Measurements from ENCODE around the gene PIGBOS1. TPM values are rescaled to one million over a fixed set of nuclear protein-coding genes. Genes with fewer than 3 reads are reported as not detected.

Gene PIGBOS1
- total RNA-seq, 1 donor from 2014 or later = 12.4 TPM

DNA sequence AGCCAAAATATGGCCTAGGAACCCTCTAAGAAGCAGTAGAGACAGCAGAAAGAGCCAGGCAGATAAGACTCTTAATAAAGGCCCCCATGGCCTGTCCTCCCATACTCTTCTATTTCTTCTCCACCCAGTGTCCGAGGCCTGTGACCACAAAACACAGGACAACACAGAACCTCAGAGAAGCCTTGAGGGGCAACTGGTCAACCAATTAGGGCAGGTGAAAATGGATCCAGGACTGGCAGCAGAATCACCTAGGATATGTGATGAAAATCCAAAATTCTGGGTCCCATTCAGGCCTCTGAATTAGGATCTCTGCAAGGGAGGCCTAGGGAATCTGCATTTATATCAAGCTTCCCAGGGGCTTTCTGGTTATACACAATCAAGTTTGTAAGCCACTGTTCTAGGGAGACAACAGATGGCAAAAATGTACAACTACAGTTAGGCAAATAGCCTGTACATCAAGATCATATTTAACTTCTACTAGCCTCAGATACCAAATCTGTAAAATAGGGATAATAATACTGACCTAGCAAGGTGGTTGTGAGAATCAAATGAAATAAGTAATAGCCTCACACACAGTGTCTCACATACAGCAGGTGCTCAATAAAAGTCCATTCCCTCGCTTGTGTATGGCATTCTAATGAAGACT, 39.7 kb downstream of the PIGBOS1 start:
- Histone ChIP-seq H3K9me3 (no peaks in the 10 kb centered on the region), H3K27me3 (no peaks in the 10 kb centered on the region), H3K4me3 (no peak overlapping the region), H3K27ac (no peak overlapping the region), H3K36me3 (no peaks in the 10 kb centered on the region), H3K4me1 (peaks cover 38% of the 10 kb centered on the region)
- intact Hi-C loops (cut with DNase I) = no loop called here
- ATAC-seq = no peak
- DNase-seq = no peak
- TF ChIP-seq, protein P1, sequence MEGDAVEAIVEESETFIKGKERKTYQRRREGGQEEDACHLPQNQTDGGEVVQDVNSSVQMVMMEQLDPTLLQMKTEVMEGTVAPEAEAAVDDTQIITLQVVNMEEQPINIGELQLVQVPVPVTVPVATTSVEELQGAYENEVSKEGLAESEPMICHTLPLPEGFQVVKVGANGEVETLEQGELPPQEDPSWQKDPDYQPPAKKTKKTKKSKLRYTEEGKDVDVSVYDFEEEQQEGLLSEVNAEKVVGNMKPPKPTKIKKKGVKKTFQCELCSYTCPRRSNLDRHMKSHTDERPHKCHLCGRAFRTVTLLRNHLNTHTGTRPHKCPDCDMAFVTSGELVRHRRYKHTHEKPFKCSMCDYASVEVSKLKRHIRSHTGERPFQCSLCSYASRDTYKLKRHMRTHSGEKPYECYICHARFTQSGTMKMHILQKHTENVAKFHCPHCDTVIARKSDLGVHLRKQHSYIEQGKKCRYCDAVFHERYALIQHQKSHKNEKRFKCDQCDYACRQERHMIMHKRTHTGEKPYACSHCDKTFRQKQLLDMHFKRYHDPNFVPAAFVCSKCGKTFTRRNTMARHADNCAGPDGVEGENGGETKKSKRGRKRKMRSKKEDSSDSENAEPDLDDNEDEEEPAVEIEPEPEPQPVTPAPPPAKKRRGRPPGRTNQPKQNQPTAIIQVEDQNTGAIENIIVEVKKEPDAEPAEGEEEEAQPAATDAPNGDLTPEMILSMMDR (IDR thresholded peaks at IDR 0.05) = no peak

DNA sequence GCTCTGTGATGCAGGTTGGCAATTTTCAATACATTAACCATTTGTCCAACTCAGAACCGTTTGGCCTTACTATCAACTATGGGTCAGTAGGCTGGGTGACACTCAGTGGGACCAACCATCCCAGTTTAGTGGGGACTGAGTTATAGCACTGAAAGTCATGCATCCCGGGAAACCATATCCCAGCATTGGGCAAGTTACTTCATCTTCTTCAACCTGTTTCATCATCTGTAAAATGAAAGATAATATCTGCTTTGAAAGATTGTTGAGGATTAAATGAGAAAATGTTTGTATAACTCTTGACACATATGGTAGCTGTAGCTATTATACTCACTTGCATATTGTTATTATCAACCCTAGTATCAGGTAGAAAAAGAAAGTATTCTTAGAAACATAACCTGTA, 41.2 kb downstream of the PIGBOS1 start:
- TF ChIP-seq, protein P1 (IDR thresholded peaks at IDR 0.05) = no peak
- Histone ChIP-seq H3K9me3 (no peaks in the 10 kb centered on the region), H3K36me3 (no peaks in the 10 kb centered on the region), H3K27ac (peak overlapping the region; percentile 21), H3K27me3 (no peaks in the 10 kb centered on the region), H3K4me1 (peaks cover 23% of the 10 kb centered on the region), H3K4me3 (no peak overlapping the region)
- intact Hi-C loops (cut with DNase I) = no loop called here
- ATAC-seq (no peak), DNase-seq (no peak)

DNA sequence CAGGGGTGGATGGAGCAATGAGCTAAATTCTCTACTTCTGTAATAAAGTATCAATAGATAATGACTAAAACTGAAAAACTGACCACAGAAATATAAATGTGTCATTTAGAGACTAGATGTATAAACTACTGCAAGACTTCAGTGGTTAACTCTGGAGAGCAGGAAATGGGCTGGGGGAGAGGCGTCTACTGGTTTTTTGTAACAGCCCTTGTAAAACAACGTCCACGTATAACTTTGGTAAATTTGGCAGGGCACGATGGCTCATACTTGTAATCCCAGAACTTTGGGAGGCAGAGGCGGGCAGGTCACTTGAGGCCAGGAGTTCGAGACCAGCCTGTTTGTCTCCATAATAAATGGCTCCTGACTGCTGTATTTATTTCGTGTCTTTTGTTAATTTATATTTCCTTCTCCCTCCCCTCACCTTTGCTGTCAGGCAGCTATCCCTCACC, 41.8 kb downstream of the PIGBOS1 start:
- no peak overlapping the region for H3K4me3 ChIP-seq
- intact Hi-C loops (cut with DNase I) = no loop called here
- no peaks in the 10 kb centered on the region for H3K9me3 ChIP-seq
- H3K4me1 ChIP-seq = peaks cover 18% of the 10 kb centered on the region
- DNase-seq (no peak), ATAC-seq (peak; percentile 53)
- no peaks in the 10 kb centered on the region for H3K27me3 ChIP-seq
- TF ChIP-seq, protein P1 (IDR thresholded peaks at IDR 0.05) = no peak
- H3K36me3 ChIP-seq = no peaks in the 10 kb centered on the region
- peak overlapping the region; percentile 11 for H3K27ac ChIP-seq

DNA sequence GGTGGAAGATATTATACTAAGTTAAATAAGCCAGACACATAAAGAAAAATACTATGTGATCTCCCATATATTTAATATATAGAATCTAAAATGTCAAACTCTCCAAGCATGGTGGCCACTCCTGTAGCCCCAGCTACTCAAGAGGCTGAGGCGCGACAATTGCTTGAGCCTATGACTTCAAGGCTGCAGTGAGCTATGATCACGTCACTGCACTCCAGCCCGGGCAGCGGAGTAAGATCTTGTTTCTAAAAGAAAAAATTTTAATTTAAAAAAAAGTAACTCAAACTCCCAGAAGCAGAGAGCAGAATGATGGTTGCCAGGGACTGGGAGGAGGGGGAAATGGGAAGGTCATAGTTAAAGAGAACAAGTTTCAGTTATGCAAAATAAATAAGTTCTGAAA, 42.6 kb downstream of the PIGBOS1 start:
- Histone ChIP-seq H3K4me1 (peaks cover 11% of the 10 kb centered on the region), H3K36me3 (no peaks in the 10 kb centered on the region), H3K4me3 (no peak overlapping the region), H3K27me3 (no peaks in the 10 kb centered on the region), H3K27ac (no peak overlapping the region), H3K9me3 (no peaks in the 10 kb centered on the region)
- DNase-seq (no peak), ATAC-seq (no peak)
- TF ChIP-seq, protein P1 (IDR thresholded peaks at IDR 0.05) = no peak
- intact Hi-C loops (cut with DNase I) = no loop called here

DNA sequence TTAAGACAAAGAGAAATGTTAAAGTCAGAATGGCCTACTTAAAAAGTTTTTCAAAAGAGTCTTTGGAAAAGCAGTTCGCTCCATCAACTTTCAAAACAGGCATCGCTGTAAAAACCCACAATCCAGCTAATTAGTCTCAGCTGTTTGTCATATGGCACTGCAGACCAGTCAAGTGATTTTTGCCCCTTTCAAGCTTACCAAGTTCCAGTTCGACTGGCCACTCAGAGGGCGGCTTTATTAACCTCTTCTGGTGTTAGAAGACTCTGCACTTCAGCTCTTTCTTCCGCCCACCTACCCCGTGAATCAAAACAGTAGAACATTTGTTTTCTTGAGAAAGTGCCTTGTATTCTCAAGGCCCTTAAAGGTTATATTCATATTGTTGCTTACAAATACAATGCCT, 48.6 kb downstream of the PIGBOS1 start:
- Histone ChIP-seq H3K4me1 (peaks cover 20% of the 10 kb centered on the region), H3K27me3 (no peaks in the 10 kb centered on the region), H3K36me3 (peaks cover 7% of the 10 kb centered on the region), H3K9me3 (no peaks in the 10 kb centered on the region), H3K4me3 (no peak overlapping the region), H3K27ac (no peak overlapping the region)
- DNase-seq (no peak), ATAC-seq (no peak)
- TF ChIP-seq, protein P1 (IDR thresholded peaks at IDR 0.05) = no peak
- intact Hi-C loops (cut with DNase I) = no loop called here

Data from upper lobe of right lung (tissue), 1 donor.